GM12892 (cell line): Measurements from ENCODE around the gene ECE1.

Source experiments
- POLR2A ChIP-seq: IDR thresholded peaks from 2 replicates; pipeline ENCODE4 v1.6.1; 2011; ENCODE audit warnings: low read depth, low read length, control low read depth
- POLR2AphosphoS5 ChIP-seq: IDR thresholded peaks from 2 replicates; pipeline ENCODE4 v1.6.1; 2011; ENCODE audit warnings: low read depth, low read length, control low read depth
- TAF1 ChIP-seq: IDR thresholded peaks from 2 replicates; pipeline ENCODE4 v1.6.1; 2011; ENCODE audit warnings: low read depth, mild to moderate bottlenecking, control low read depth, low read length, borderline replicate concordance

GRCh38 chr1:21237446-21238088 is 52.7 kb downstream of the ECE1 start:
- no peak for TF ChIP-seq TAF1
- TF ChIP-seq POLR2A: no peak
- TF ChIP-seq POLR2AphosphoS5: no peak
